HCT116 (cell line): ENCODE results near the gene INPP5D. TPM values are rescaled to one million over a fixed set of nuclear protein-coding genes. Genes with fewer than 3 reads are reported as not detected.

Experiments
- ATAC-seq: fragments of 200-7000 bp; cut with Tn5 transposase; 2 replicates; pipeline ENCODE4 v1.9.1; 2020; ENCODE audit warnings: mild to moderate bottlenecking, moderate library complexity
- BruUV-seq: library from RNA; stranded (reverse); fragments of 400-500 nt; replicated peaks from 2 replicates; lab custom pipeline; 2021; lab: Mats Ljungman, UMichigan
- CTCF ChIA-PET: fragments of 300-600 bp; sonication (Branson Sonifier 250); formaldehyde crosslinking; loops from one replicate; lab custom pipeline; 2021; ENCODE audit warnings: antibody characterized with exemption; lab: Charles Lee
- POLR2A ChIA-PET: fragments of 300-600, 350-600 bp; sonication (Branson Sonifier 250); formaldehyde crosslinking; loops from one replicate; lab custom pipeline; 2021; ENCODE audit warnings: antibody characterized with exemption; lab: Charles Lee
- RAD21 ChIA-PET, 2 experiments: fragments of 300-600 bp; sonication (Branson Sonifier 250); formaldehyde crosslinking; loops; one replicate each; lab custom pipeline; 2023; ENCODE audit warnings: low total read pairs in 2 of 2; ENCODE audit not compliant: uncharacterized antibody in 2 of 2, unreplicated experiment in 2 of 2, low non-redundant PET in 1 of 2; lab: Charles Lee
- DNase-seq: peaks from one replicate; pipeline ENCODE4 v3.0.0-alpha.2; 2010; ENCODE audit warnings: low read depth, low spot score
- H2AFZ ChIP-seq: fragments of 200-600 bp; shearing (Covaris generic), sonication (generic); 2 replicates; pipeline ENCODE4 v1.6.1; 2017; ENCODE audit warnings: low read depth, mixed run types, mixed read lengths, antibody characterized with exemption, low read length; ENCODE audit not compliant: poor library complexity, severe bottlenecking
- H3K27ac ChIP-seq: 2 replicates; pipeline ENCODE4 v1.5.1; 2012; ENCODE audit warnings: low read depth, low read length
- H3K27me3 ChIP-seq: fragments of 200-600 bp; sonication (generic); 2 replicates; pipeline ENCODE4 v1.6.1; 2016; ENCODE audit warnings: mixed run types, low read length, mixed read lengths; ENCODE audit not compliant: insufficient read depth
- H3K36me3 ChIP-seq, 2 experiments: fragments of 200-500 bp in 1 of 2; fragments of 200-600 bp in 1 of 2; sonication (Bioruptor generic) in 1 of 2; sonication (generic) in 1 of 2; 2 replicates each; pipeline versions ENCODE4 v1.5.1 to v1.6.1; 2014 to 2016; ENCODE audit warnings: low read length in 2 of 2, inconsistent platforms in 1 of 2, mixed read lengths in 1 of 2, mixed run types in 1 of 2; ENCODE audit not compliant: insufficient read depth in 2 of 2, control insufficient read depth in 1 of 2
- H3K4me1 ChIP-seq, 2 experiments: fragments of 200-600 bp in 1 of 2; sonication (generic) in 1 of 2; 2 replicates each; pipeline versions ENCODE4 v1.5.1 to v1.6.1; 2012 to 2017; ENCODE audit warnings: low read length in 2 of 2, inconsistent platforms in 1 of 2, mild to moderate bottlenecking in 1 of 2, mixed read lengths in 1 of 2, mixed run types in 1 of 2, moderate library complexity in 1 of 2; ENCODE audit not compliant: insufficient read depth in 2 of 2, control insufficient read depth in 1 of 2
- H3K4me2 ChIP-seq: fragments of 200-600 bp; sonication (generic); 2 replicates; pipeline ENCODE4 v1.6.1; 2017; ENCODE audit warnings: mixed run types, low read length, mixed read lengths
- H3K4me3 ChIP-seq, 2 experiments: fragments of 200-600 bp in 1 of 2; sonication (generic) in 1 of 2; replicated peaks in 1 of 2; 2 replicates each; pipeline ENCODE4 v1.5.1; 2011 to 2016; ENCODE audit warnings: low read length in 2 of 2, control low read depth in 1 of 2, low read depth in 1 of 2, mild to moderate bottlenecking in 1 of 2, mixed read lengths in 1 of 2, mixed run types in 1 of 2
- H3K79me2 ChIP-seq: fragments of 200-600 bp; sonication (generic); 2 replicates; pipeline ENCODE4 v1.6.1; 2017; ENCODE audit warnings: mild to moderate bottlenecking, mixed run types, low read length, moderate library complexity, mixed read lengths; ENCODE audit not compliant: insufficient read depth
- H3K9ac ChIP-seq: fragments of 200-600 bp; sonication (generic); 2 replicates; pipeline ENCODE4 v1.6.1; 2016; ENCODE audit warnings: low read length, mixed read lengths
- H3K9me2 ChIP-seq: fragments of 200-600 bp; sonication (generic), shearing (Covaris generic); 2 replicates; pipeline ENCODE4 v1.6.1; 2017; ENCODE audit warnings: mixed run types, mild to moderate bottlenecking, moderate library complexity; ENCODE audit not compliant: insufficient read depth
- H3K9me3 ChIP-seq, 2 experiments: fragments of 200-500 bp in 1 of 2; fragments of 200-600 bp in 1 of 2; sonication (Bioruptor generic) in 1 of 2; sonication (generic) in 1 of 2; 2 replicates each; pipeline ENCODE4 v1.6.1; 2014 to 2017; ENCODE audit warnings: low read length in 2 of 2, mixed read lengths in 2 of 2, inconsistent platforms in 1 of 2, low read depth in 1 of 2, mild to moderate bottlenecking in 1 of 2, mixed run types in 1 of 2, moderate library complexity in 1 of 2; ENCODE audit not compliant: control insufficient read depth in 1 of 2, insufficient read depth in 1 of 2
- H4K20me1 ChIP-seq: fragments of 200-600 bp; sonication (generic), shearing (Covaris generic); 2 replicates; pipeline ENCODE4 v1.6.1; 2017; ENCODE audit warnings: mixed run types, mild to moderate bottlenecking, moderate library complexity; ENCODE audit not compliant: insufficient read depth
- EZH2phosphoT487 ChIP-seq: fragments of 200-600 bp; IDR thresholded peaks from 2 replicates; pipeline ENCODE4 v1.6.1; 2018; ENCODE audit warnings: antibody characterized with exemption, borderline replicate concordance
- JUND ChIP-seq: IDR thresholded peaks from 2 replicates; pipeline ENCODE4 v1.6.1; 2012
- POLR2A ChIP-seq: IDR thresholded peaks from 2 replicates; pipeline ENCODE4 v1.7.0; 2011; ENCODE audit warnings: borderline replicate concordance; ENCODE audit not compliant: insufficient read depth, insufficient read length; ENCODE audit errors: extremely low read depth
- RAD21 ChIP-seq: IDR thresholded peaks from 2 replicates; pipeline ENCODE4 v1.6.1; 2012; ENCODE audit warnings: low read depth, mild to moderate bottlenecking
- SRF ChIP-seq: IDR thresholded peaks from 2 replicates; pipeline ENCODE4 v1.6.1; 2012; ENCODE audit warnings: low read depth
- TCF7L2 ChIP-seq: IDR thresholded peaks from 2 replicates; pipeline ENCODE4 v1.7.0; 2011; ENCODE audit warnings: borderline replicate concordance, inconsistent platforms; ENCODE audit not compliant: insufficient read depth, insufficient read length; ENCODE audit errors: extremely low read depth
- intact Hi-C: fragments of 100-400 bp; cut with micrococcal nuclease; formaldehyde crosslinking; loops from 2 replicates; pipeline ENCODE4 v1.10.0; 2022
- total RNA-seq: library from RNA; stranded (reverse); gene quantifications from one replicate; pipeline ENCODE4 v1.2.1, GENCODE V29; 2021; ENCODE audit not compliant: unreplicated experiment
- TF ChIP-seq, protein P1 (sequence below), 3 experiments: fragments of 200-600 bp in 1 of 3; sonication (generic) in 1 of 3; IDR thresholded peaks in 2 of 3; conservative IDR thresholded peaks in 1 of 3; 2 replicates each; pipeline ENCODE4 v1.5.1; 2012 to 2017; ENCODE audit warnings: low read depth in 2 of 3, low read length in 2 of 3, antibody characterized with exemption in 1 of 3, borderline replicate concordance in 1 of 3, control low read depth in 1 of 3, mild to moderate bottlenecking in 1 of 3, mixed read lengths in 1 of 3, mixed run types in 1 of 3, moderate library complexity in 1 of 3; ENCODE audit not compliant: insufficient read depth in 1 of 3
- TF ChIP-seq, protein P2 (sequence below): IDR thresholded peaks from 2 replicates; pipeline ENCODE4 v1.6.1; 2012
- TF ChIP-seq, protein P3 (sequence below): IDR thresholded peaks from 2 replicates; pipeline ENCODE4 v1.6.1; 2012
- TF ChIP-seq, protein P4 (sequence below): IDR thresholded peaks from 2 replicates; pipeline ENCODE4 v1.6.1; 2011; ENCODE audit warnings: mild to moderate bottlenecking, low read length, moderate library complexity; ENCODE audit not compliant: insufficient replicate concordance; ENCODE audit errors: extremely low read depth

Gene INPP5D
- total RNA-seq, 1 experiment from 2014 or later = 1.8 TPM

DNA sequence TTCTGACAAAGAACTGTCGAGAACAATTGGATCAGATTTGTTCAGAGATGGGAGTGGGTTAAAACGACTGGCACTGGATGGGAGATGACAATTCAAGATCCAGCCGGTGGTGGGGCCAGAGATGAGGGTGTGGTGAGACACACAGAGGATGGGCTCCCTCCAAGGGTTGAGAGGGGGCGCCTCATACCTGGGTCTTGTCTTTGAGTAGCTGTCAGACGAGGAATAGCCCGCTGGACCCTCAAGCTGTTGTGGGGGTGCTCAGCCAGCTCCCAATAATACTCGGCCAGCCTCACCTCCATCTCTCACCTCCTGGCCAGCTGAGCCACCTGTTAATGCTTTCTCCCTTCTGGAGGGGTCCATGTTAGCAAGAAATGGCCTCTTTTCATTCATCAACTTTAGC lies 14.0 kb downstream of the INPP5D start (continued):
- TF ChIP-seq, protein P1, sequence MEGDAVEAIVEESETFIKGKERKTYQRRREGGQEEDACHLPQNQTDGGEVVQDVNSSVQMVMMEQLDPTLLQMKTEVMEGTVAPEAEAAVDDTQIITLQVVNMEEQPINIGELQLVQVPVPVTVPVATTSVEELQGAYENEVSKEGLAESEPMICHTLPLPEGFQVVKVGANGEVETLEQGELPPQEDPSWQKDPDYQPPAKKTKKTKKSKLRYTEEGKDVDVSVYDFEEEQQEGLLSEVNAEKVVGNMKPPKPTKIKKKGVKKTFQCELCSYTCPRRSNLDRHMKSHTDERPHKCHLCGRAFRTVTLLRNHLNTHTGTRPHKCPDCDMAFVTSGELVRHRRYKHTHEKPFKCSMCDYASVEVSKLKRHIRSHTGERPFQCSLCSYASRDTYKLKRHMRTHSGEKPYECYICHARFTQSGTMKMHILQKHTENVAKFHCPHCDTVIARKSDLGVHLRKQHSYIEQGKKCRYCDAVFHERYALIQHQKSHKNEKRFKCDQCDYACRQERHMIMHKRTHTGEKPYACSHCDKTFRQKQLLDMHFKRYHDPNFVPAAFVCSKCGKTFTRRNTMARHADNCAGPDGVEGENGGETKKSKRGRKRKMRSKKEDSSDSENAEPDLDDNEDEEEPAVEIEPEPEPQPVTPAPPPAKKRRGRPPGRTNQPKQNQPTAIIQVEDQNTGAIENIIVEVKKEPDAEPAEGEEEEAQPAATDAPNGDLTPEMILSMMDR (IDR thresholded peaks at IDR 0.05 in 2 of 3, conservative IDR thresholded peaks at IDR 0.05 in 1 of 3; ENCODE audit: borderline replicate concordance in 1 of 3, insufficient read depth in 1 of 3, low read depth in 2 of 3, low read length in 2 of 3) = no peak
- TF ChIP-seq, all 23 proteins: peak for 0

DNA sequence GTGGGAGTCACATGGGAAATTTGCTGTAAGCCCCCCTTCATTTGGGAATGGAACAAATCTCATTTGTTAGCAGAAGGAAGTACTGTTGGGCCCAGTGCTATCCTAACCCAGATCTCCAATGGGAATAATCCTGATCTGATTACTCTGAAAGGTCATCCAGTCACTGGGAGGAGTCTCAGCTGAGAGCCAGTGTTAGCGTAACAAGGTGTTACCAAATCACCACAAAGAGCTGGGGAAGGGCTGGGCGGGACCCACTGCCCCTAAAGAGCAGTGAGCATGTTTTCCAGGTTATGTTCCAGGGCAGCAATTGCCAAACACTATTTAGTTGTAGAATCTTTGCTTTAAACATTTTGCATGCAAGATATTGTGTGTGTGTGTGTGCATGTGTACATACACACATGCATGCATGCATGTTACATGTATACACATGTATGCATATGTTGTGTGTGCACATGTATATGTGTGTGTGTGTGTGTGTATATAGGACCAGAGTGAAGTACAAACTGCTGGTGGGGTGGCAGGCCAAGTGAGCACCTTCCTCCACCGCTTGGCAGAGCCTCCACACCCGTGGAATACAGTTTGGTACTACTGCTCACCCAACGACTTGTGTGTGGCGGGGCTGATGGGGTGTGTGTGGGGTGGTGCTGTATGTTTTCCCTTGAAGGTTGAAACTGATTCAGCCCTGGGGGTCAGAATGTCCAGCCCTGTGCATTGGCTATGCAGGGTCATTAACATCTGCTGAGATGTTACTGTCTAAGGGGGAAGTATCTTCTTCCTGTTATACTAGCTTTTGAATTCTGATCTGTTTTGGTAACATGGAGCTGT lies 15.2 kb downstream of the INPP5D start:
- no peak for ATAC-seq
- Histone ChIP-seq H4K20me1 (no peaks in the 10 kb centered on the region), H3K9me2 (no peaks in the 10 kb centered on the region), H3K9ac (no peak overlapping the region), H2AFZ (no peak overlapping the region), H3K27ac (no peak overlapping the region)
- RAD21 ChIA-PET = no interaction called here
- no peak for TF ChIP-seq EZH2phosphoT487
- TF ChIP-seq RAD21 = no peak
- TF ChIP-seq, protein P2, sequence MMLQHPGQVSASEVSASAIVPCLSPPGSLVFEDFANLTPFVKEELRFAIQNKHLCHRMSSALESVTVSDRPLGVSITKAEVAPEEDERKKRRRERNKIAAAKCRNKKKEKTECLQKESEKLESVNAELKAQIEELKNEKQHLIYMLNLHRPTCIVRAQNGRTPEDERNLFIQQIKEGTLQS = no peak
- TF ChIP-seq POLR2A = no peak
- no peak for TF ChIP-seq JUND
- TF ChIP-seq, protein P3, sequence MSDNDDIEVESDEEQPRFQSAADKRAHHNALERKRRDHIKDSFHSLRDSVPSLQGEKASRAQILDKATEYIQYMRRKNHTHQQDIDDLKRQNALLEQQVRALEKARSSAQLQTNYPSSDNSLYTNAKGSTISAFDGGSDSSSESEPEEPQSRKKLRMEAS = no peak
- TF ChIP-seq, protein P4, sequence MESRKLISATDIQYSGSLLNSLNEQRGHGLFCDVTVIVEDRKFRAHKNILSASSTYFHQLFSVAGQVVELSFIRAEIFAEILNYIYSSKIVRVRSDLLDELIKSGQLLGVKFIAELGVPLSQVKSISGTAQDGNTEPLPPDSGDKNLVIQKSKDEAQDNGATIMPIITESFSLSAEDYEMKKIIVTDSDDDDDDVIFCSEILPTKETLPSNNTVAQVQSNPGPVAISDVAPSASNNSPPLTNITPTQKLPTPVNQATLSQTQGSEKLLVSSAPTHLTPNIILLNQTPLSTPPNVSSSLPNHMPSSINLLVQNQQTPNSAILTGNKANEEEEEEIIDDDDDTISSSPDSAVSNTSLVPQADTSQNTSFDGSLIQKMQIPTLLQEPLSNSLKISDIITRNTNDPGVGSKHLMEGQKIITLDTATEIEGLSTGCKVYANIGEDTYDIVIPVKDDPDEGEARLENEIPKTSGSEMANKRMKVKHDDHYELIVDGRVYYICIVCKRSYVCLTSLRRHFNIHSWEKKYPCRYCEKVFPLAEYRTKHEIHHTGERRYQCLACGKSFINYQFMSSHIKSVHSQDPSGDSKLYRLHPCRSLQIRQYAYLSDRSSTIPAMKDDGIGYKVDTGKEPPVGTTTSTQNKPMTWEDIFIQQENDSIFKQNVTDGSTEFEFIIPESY = no peak
- TF ChIP-seq TCF7L2 = no peak
- TF ChIP-seq SRF = no peak
- TF ChIP-seq, protein P1 (IDR thresholded peaks at IDR 0.05 in 2 of 3, conservative IDR thresholded peaks at IDR 0.05 in 1 of 3; ENCODE audit: borderline replicate concordance in 1 of 3, insufficient read depth in 1 of 3, low read depth in 2 of 3, low read length in 2 of 3) = no peak
- TF ChIP-seq, all 23 proteins: peak for 0
- Histone ChIP-seq H3K36me3 (no peaks in the 10 kb centered on the region), H3K27me3 (no peaks in the 10 kb centered on the region), H3K4me3 (no peak overlapping the region), H3K4me2 (no peak overlapping the region), H3K9me3 (no peaks in the 10 kb centered on the region), H3K4me1 (no peaks in the 10 kb centered on the region), H3K79me2 (no peaks in the 10 kb centered on the region)
- CTCF ChIA-PET = no interaction called here
- DNase-seq = no peak
- intact Hi-C loops = no loop called here
- POLR2A ChIA-PET = no interaction called here
- BruUV-seq = no TSS peak
